Measurements from ENCODE around the gene TCEA2.

DNA sequence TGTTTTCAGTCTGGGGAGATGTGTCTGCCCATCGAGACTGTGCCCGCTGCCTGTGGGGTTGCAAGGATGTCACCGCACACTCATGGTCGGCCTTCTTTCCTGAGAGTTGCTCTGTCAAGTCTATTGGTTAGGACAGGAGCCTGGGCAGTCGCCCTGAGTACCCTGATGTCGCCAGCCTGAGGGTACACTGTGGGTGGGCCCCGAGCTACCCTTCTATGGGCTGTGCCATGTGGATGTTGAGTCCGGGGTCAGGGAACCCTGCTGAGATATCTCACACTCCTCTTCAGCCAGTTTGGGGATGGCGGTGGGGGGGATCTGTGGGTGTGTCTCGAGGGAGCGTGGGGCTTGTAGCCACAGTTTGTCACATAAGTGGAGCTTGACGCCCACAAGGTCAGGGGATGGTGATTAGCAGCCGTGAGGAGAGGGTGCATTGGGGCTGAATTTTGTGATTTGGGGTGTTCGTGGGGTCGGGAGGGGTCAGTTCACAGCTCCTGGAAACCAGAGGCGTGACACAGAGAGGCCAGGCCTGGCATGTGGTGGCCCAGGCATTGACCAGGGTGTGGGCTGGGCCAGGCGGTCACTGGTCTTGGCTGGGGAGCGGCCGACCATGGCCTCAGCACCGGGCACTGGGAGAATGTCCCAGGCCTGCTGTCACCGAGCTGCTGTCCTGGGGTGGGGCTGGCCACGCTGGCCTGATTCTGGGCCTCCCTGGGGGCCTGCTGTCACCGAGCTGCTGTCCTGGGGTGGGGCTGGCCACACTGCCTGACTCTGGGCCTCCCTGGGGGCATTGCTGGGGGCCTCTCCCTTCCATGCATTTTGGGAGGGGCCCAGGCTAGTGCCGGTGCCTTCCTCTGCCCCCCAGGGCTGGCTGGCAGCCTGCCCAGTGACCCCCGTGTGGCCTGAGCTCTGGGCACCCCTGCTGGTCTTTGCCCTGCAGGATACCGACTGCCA, 46.0 kb downstream of the TCEA2 start:
- no peak for TF ChIP-seq POLR2AphosphoS5 (IDR thresholded peaks at IDR 0.05; ENCODE audit: insufficient read depth in 1 of 2, low read depth in 1 of 2)
- TF ChIP-seq, protein P1, sequence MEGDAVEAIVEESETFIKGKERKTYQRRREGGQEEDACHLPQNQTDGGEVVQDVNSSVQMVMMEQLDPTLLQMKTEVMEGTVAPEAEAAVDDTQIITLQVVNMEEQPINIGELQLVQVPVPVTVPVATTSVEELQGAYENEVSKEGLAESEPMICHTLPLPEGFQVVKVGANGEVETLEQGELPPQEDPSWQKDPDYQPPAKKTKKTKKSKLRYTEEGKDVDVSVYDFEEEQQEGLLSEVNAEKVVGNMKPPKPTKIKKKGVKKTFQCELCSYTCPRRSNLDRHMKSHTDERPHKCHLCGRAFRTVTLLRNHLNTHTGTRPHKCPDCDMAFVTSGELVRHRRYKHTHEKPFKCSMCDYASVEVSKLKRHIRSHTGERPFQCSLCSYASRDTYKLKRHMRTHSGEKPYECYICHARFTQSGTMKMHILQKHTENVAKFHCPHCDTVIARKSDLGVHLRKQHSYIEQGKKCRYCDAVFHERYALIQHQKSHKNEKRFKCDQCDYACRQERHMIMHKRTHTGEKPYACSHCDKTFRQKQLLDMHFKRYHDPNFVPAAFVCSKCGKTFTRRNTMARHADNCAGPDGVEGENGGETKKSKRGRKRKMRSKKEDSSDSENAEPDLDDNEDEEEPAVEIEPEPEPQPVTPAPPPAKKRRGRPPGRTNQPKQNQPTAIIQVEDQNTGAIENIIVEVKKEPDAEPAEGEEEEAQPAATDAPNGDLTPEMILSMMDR (IDR thresholded peaks at IDR 0.05), result no peak
- TF ChIP-seq POLR2A (IDR thresholded peaks at IDR 0.05), result no peak
